HEK293 (cell line): ENCODE data around the gene ENKD1.
A peak's percentile ranks its signal among the peaks of the same experiment; 100 is the strongest.
"Not testable (repeated sequence)": the region's sequence is repeated elsewhere in the genome, so short reads cannot be mapped to it uniquely, and the experiment has no call there.

Experiments
- CTCF ChIA-PET: fragments of 350-600 bp; formaldehyde crosslinking; extraction: SDS; loops from one replicate; lab custom pipeline; 2021; ENCODE audit warnings: antibody characterized with exemption; lab: Yijun Ruan, JAX
- POLR2A ChIA-PET: fragments of 300-600 bp; formaldehyde crosslinking; extraction: SDS; loops from one replicate; lab custom pipeline; 2020; ENCODE audit warnings: antibody characterized with exemption, inconsistent platforms; lab: Yijun Ruan, JAX
- H3K27ac ChIP-seq: fragments of 200-500 bp; sonication (Bioruptor generic); 2 replicates; pipeline ENCODE4 v1.5.1; 2014; ENCODE audit warnings: low read depth, low read length, control low read depth, inconsistent platforms; ENCODE audit errors: extremely low read depth
- H3K36me3 ChIP-seq, 2 experiments: fragments of 200-500 bp in 1 of 2; sonication (Bioruptor generic) in 1 of 2; 1 replicate in 1 of 2; 2 replicates in 1 of 2; pipeline ENCODE4 v1.5.1; 2014 to 2017; ENCODE audit warnings: inconsistent platforms in 2 of 2, low read length in 2 of 2; ENCODE audit not compliant: control insufficient read depth in 2 of 2, insufficient read depth in 1 of 2
- H3K4me1 ChIP-seq: fragments of 200-500 bp; sonication (Bioruptor generic); 2 replicates; pipeline ENCODE4 v1.5.1; 2014; ENCODE audit warnings: mild to moderate bottlenecking, low read length, inconsistent platforms; ENCODE audit not compliant: control insufficient read depth, insufficient read depth
- H3K4me3 ChIP-seq: 2 replicates; pipeline ENCODE4 v1.5.1; 2011; ENCODE audit warnings: low read depth, mild to moderate bottlenecking, control low read depth, low read length, moderate library complexity
- H3K9me3 ChIP-seq: fragments of 200-500 bp; sonication (Bioruptor generic); 2 replicates; pipeline ENCODE4 v1.5.1; 2014; ENCODE audit warnings: low read depth, low read length, inconsistent platforms; ENCODE audit not compliant: control insufficient read depth, insufficient read depth
- HOXA7 ChIP-seq: sonication (generic); formaldehyde crosslinking; IDR thresholded peaks from 2 replicates; pipeline ENCODE4 v1.8.1; 2022; ENCODE audit warnings: missing genetic modification reagents, borderline replicate concordance
- PBX3 ChIP-seq: sonication (generic); formaldehyde crosslinking; IDR thresholded peaks from 2 replicates; pipeline ENCODE4 v1.8.1; 2022; ENCODE audit warnings: mild to moderate bottlenecking, moderate library complexity, missing genetic modification reagents
- PRDM10 ChIP-seq: fragments of 450-650 bp; formaldehyde crosslinking; IDR thresholded peaks from 2 replicates; pipeline ENCODE4 v1.5.1; 2016; ENCODE audit warnings: missing biosample characterization, missing genetic modification characterization
- ZBTB1 ChIP-seq: fragments of 450-650 bp; formaldehyde crosslinking; IDR thresholded peaks from 2 replicates; pipeline ENCODE4 v1.5.1; 2016; ENCODE audit warnings: missing biosample characterization, missing genetic modification characterization
- ZBTB44 ChIP-seq: fragments of 450-650 bp; IDR thresholded peaks from 2 replicates; pipeline ENCODE4 v1.5.1; 2018; ENCODE audit warnings: missing biosample characterization, mild to moderate bottlenecking, missing genetic modification characterization
- ZNF112 ChIP-seq: fragments of 450-650 bp; formaldehyde crosslinking; IDR thresholded peaks from 2 replicates; pipeline ENCODE4 v1.5.0; 2017; ENCODE audit warnings: missing biosample characterization, missing genetic modification characterization
- ZNF121 ChIP-seq: fragments of 450-650 bp; formaldehyde crosslinking; IDR thresholded peaks from 2 replicates; pipeline ENCODE4 v1.5.1; 2016; ENCODE audit warnings: missing biosample characterization, missing genetic modification characterization
- ZNF221 ChIP-seq: fragments of 450-650 bp; formaldehyde crosslinking; IDR thresholded peaks from 2 replicates; pipeline ENCODE4 v1.5.1; 2017; ENCODE audit warnings: missing biosample characterization, missing genetic modification characterization, borderline replicate concordance
- ZNF335 ChIP-seq: fragments of 450-650 bp; formaldehyde crosslinking; conservative IDR thresholded peaks from 2 replicates; pipeline ENCODE4 v1.5.1; 2016; ENCODE audit warnings: missing biosample characterization, missing genetic modification characterization
- ZNF404 ChIP-seq: fragments of 450-650 bp; formaldehyde crosslinking; IDR thresholded peaks from 2 replicates; pipeline ENCODE4 v1.5.1; 2017; ENCODE audit warnings: missing biosample characterization, missing genetic modification characterization
- ZNF677 ChIP-seq: fragments of 450-650 bp; IDR thresholded peaks from 2 replicates; pipeline ENCODE4 v1.5.0; 2018; ENCODE audit warnings: missing biosample characterization, mild to moderate bottlenecking, missing genetic modification characterization, moderate library complexity
- ZNF692 ChIP-seq: fragments of 450-650 bp; formaldehyde crosslinking; IDR thresholded peaks from 2 replicates; pipeline ENCODE4 v1.5.1; 2016; ENCODE audit warnings: missing biosample characterization, missing genetic modification characterization
- TF ChIP-seq, protein P1 (sequence below): fragments of 450-650 bp; formaldehyde crosslinking; IDR thresholded peaks from 2 replicates; pipeline ENCODE4 v1.5.1; 2017; ENCODE audit warnings: missing biosample characterization, missing genetic modification characterization

The ENKD1 gene

GRCh38 chr16:67693517-67694285 lies 27.2 kb upstream of the ENKD1 start:
- CTCF ChIA-PET, result interaction anchor here (0.7 to 1.3 kb wide), 3 partner anchors 49 to 123 kb away, joined by 3 to 6 read pairs (median 3); partner anchors contain the start of gene CARMIL2

DNA sequence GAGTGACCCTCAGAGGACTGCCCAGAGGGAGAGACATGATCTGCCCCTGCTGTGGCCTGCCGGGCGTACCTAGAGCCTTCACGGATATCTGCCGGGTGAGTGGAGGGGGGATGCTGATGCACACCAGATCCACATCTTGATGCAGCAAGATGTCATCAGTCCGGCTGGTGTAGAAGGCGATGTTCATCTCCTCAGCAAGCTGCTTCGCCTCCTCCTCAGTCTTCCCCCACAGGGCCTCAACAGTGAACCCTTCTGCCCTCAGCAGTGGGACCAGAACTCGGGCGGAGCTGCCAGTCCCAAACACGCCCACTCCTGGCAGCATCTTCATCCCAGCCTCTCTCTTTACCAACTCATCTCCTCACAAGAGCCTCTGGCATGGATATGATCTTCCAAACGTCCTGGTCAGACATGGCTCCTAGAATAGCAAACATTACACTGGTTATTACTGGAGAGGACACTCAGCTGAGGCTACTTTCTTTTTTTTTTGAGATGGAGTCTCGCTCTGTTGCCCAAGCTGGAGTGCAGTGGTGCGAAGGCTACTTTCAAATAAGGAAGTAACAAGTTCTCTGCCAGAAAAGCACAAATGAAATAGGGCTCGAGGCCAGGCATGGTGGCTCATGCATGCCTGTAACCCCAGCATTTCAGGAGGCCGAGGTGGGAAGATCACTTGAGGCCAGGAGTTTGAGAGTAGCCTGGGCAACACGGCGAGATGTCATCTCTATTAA lies 19.0 kb upstream of the ENKD1 start:
- H3K27ac ChIP-seq, result no peak overlapping the region
- ChIA-PET POLR2A (no interaction called here), CTCF (interaction anchor here (0.7 kb wide), 1 partner anchor 13 kb away, joined by 3 read pairs; no protein-coding TSS in a partner anchor)
- no peaks in the 10 kb centered on the region for H3K9me3 ChIP-seq
- H3K36me3 ChIP-seq, result peaks cover 0 to 35% of the 10 kb centered on the region in 2 experiments; a peak in 2 of 3 replicates
- TF ChIP-seq ZNF692 (tag by site-specific recombination), result no peak
- no peak for TF ChIP-seq PBX3
- no peak for TF ChIP-seq ZNF121 (tag by site-specific recombination)
- TF ChIP-seq ZNF335 (tag by site-specific recombination), result no peak
- no peak for TF ChIP-seq ZNF221 (tag by site-specific recombination)
- TF ChIP-seq, protein P1, sequence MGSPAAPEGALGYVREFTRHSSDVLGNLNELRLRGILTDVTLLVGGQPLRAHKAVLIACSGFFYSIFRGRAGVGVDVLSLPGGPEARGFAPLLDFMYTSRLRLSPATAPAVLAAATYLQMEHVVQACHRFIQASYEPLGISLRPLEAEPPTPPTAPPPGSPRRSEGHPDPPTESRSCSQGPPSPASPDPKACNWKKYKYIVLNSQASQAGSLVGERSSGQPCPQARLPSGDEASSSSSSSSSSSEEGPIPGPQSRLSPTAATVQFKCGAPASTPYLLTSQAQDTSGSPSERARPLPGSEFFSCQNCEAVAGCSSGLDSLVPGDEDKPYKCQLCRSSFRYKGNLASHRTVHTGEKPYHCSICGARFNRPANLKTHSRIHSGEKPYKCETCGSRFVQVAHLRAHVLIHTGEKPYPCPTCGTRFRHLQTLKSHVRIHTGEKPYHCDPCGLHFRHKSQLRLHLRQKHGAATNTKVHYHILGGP (tag by site-specific recombination), result no peak
- no peak for TF ChIP-seq ZBTB44 (tag by site-specific recombination)
- TF ChIP-seq ZNF112 (tag by site-specific recombination), result no peak
- no peak for TF ChIP-seq ZNF677 (tag by site-specific recombination)
- TF ChIP-seq ZBTB1, result no peak
- no peak for TF ChIP-seq ZNF404
- no peak for TF ChIP-seq HOXA7 (CRISPR knock-in tag)
- H3K4me1 ChIP-seq, result no peaks in the 10 kb centered on the region
- no peak overlapping the region for H3K4me3 ChIP-seq

More at GRCh38 chr16:67693517-67694285, 27.2 kb upstream of the ENKD1 start:
- POLR2A ChIA-PET, result interaction anchor here (1.0 kb wide), 1 partner anchor 15 kb away, joined by 4 read pairs; no protein-coding TSS in a partner anchor
- H3K36me3 ChIP-seq, H3K4me1 ChIP-seq, H3K4me3 ChIP-seq, H3K9me3 ChIP-seq, H3K27ac ChIP-seq: not testable (repeated sequence)
- TF ChIP-seq PRDM10 (tag by site-specific recombination), result peak; percentile 83
